GM12801 (cell line): Measurements from ENCODE around the gene DUSP7.

ENCODE experiments used
- CTCF ChIP-seq: IDR thresholded peaks from one replicate; pipeline ENCODE4 v1.5.1; 2011; ENCODE audit warnings: control low read depth; ENCODE audit not compliant: insufficient read length; ENCODE audit errors: extremely low read depth

Gene DUSP7

GRCh38 chr3:52094571-52095485 is 38.5 kb upstream of the DUSP7 start:
- TF ChIP-seq CTCF = no peak

GRCh38 chr3:52093756-52094545 is 37.6 kb upstream of the DUSP7 start:
- no peak for TF ChIP-seq CTCF

GRCh38 chr3:52092891-52093290 is 36.5 kb upstream of the DUSP7 start:
- no peak for TF ChIP-seq CTCF

- TF ChIP-seq CTCF = no peak
Observed at GRCh38 chr3:52092271-52092660, 35.9 kb upstream of the DUSP7 start.

GRCh38 chr3:52091586-52092270 is 35.4 kb upstream of the DUSP7 start:
- no peak for TF ChIP-seq CTCF

GRCh38 chr3:52090933-52091468 is 34.6 kb upstream of the DUSP7 start:
- no peak for TF ChIP-seq CTCF
